ENCODE data around the gene ADGRF3. TPM values are rescaled to one million over a fixed set of nuclear protein-coding genes. Genes with fewer than 3 reads are reported as not detected.
"Not testable (repeated sequence)": the region's sequence is repeated elsewhere in the genome, so short reads cannot be mapped to it uniquely, and the experiment has no call there.

ADGRF3 gene
- total RNA-seq, 1 donor from 2014 or later: not detected

DNA sequence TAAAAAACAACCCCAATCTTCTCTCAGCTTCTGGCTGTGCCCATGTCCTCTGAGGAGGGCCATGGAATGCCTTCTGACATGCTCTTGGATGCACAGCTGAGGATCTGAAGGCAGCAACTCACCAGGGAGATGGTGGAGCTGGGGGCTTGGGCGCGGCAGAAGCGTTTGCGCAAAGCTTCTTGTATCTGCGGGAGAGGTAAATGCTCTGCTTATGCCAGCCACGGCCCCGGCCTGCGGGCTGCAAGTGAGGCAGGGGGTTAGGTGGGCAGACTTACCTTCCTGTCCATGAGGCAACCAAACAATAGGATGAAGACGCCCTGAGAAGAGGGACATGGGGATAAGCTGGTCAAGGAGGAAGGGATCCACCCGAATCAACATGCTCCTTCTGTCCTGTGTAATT is 36.7 kb downstream of the ADGRF3 start:
- Histone ChIP-seq H3K27me3 (ENCODE audit: control insufficient read depth in 3 of 3, insufficient read depth in 3 of 3, low read length in 3 of 3) (no peaks in the 10 kb centered on the region), H3K4me3 (ENCODE audit: low read length in 3 of 3) (no peak overlapping the region), H3K27ac (ENCODE audit: low read depth, low read length) (no peak overlapping the region), H3K9ac (ENCODE audit: low read depth in 1 of 3, low read length in 3 of 3) (no peak overlapping the region), H3K36me3 (ENCODE audit: control insufficient read depth in 3 of 3, insufficient read depth in 3 of 3, low read length in 3 of 3) (no peaks in the 10 kb centered on the region), H3K9me3 (ENCODE audit: control insufficient read depth in 3 of 3, low read length in 3 of 3) (no peaks in the 10 kb centered on the region), H3K4me1 (ENCODE audit: control insufficient read depth in 3 of 3, insufficient read depth in 3 of 3, low read length in 3 of 3) (no peaks in the 10 kb centered on the region)

DNA sequence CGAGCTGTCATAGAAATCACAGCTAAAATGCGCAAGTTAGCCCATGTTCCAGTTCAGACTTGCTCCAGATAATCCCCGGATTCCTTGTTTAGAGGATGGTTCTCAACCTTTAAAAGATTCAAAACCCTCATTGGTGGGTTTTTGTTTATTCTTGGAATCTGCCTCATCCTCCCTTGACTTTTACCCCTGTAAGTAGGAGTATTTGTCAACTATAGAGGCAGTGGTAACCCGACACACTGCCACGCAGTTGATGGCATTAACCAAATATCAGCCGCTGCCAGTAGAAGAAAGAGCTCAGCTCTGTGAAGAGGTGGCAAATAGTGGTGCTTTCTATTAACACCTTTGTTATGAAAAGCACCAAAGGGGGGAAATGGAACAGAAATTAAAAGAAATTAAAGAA is 41.0 kb downstream of the ADGRF3 start:
- Histone ChIP-seq H3K27me3 (ENCODE audit: control insufficient read depth in 3 of 3, insufficient read depth in 3 of 3, low read length in 3 of 3) (no peaks in the 10 kb centered on the region), H3K4me1 (ENCODE audit: control insufficient read depth in 3 of 3, insufficient read depth in 3 of 3, low read length in 3 of 3) (peaks cover 0 to 6% (median 3%) of the 10 kb centered on the region in 3 donors), H3K4me3 (ENCODE audit: low read length in 3 of 3) (no peak overlapping the region), H3K27ac (ENCODE audit: low read depth, low read length) (no peak overlapping the region), H3K36me3 (ENCODE audit: control insufficient read depth in 3 of 3, insufficient read depth in 3 of 3, low read length in 3 of 3) (no peaks in the 10 kb centered on the region), H3K9me3 (ENCODE audit: control insufficient read depth in 3 of 3, low read length in 3 of 3) (no peaks in the 10 kb centered on the region), H3K9ac (ENCODE audit: low read depth in 1 of 3, low read length in 3 of 3) (no peak overlapping the region)

DNA sequence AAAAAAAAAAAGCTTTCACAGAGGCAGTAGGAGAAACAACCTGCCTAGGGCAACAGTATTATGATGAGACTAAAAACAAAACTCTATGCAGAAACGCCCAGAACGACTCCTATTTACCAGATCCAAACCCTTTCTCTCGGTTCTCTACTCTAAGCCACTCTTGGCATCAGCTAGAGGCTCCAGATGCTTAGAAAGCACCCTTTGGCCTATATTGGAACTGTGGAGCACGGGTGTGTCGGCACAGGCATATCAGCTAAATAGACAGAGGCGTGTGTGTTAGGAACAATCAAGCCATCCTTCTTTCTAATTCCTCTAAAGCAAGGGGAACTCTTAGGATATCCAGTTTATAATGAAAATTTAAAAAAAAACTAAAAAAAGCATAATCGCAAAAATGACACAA is 41.5 kb downstream of the ADGRF3 start:
- not testable (repeated sequence) for H3K4me3 ChIP-seq (ENCODE audit: low read length in 3 of 3); H3K36me3 ChIP-seq (ENCODE audit: control insufficient read depth in 3 of 3, insufficient read depth in 3 of 3, low read length in 3 of 3); H3K9me3 ChIP-seq (ENCODE audit: control insufficient read depth in 3 of 3, low read length in 3 of 3); H3K9ac ChIP-seq (ENCODE audit: low read depth in 1 of 3, low read length in 3 of 3); H3K27ac ChIP-seq (ENCODE audit: low read depth, low read length); H3K27me3 ChIP-seq (ENCODE audit: control insufficient read depth in 3 of 3, insufficient read depth in 3 of 3, low read length in 3 of 3); H3K4me1 ChIP-seq (ENCODE audit: control insufficient read depth in 3 of 3, insufficient read depth in 3 of 3, low read length in 3 of 3)

DNA sequence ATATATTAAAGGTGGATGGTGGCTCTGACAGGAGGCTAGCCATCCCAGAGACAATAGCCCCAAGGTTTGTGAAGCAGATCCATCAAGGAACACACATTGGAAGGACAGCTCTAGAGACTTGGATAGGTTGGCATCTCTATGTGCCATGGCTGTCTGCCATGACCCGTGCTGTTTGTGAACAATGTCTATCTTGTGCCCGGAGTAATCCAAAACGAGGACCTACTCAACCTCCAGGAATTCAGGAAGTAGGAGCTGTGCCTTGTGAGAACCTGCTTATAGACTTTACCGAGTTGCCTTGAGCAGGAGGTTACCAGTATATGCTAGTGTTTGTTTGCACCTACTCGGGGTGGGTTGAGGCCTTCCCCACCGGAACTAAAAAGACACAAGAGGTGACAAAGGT is 43.7 kb downstream of the ADGRF3 start:
- no peaks in the 10 kb centered on the region for H3K36me3 ChIP-seq (ENCODE audit: control insufficient read depth in 3 of 3, insufficient read depth in 3 of 3, low read length in 3 of 3)

DNA sequence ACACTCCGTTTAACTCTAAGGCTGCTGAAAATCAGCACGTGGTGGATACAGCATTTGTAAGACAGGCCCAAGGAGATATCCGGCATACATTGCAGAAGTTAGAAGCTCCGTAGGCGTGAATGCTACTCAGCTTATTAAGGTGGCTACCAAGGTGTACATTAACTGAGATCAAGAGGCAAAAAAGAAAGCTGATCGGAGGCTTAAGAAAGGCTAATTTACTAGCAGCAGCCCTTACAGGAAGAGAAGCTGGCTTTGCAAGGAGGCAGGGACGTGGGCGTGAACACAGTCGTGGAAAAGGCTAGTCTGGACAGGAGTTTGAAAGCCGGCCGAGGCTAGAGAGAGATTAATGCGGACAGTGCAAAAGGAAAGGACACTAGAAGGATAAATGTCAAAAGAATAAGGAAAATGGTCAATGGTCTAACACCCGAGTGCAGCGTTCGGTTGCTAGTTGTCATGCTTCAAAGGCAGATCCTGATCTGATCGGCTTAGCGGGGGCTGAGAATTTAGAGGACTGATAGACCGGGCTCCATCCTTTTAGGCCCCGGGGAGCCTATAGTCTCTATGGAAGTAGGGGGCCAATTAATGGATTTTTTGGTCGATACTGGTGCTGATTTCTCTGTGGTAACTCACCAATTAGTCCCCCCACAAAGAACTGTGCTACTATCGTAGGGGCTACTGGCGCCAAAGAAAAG is 46.2 kb downstream of the ADGRF3 start:
- Histone ChIP-seq H3K4me3 (ENCODE audit: low read length in 3 of 3) (peak overlapping the region in 2 of 3 donors; percentile 54 to 62), H3K4me1 (ENCODE audit: control insufficient read depth in 3 of 3, insufficient read depth in 3 of 3, low read length in 3 of 3) (peaks cover 10 to 21% (median 12%) of the 10 kb centered on the region in 3 donors), H3K9me3 (ENCODE audit: control insufficient read depth in 3 of 3, low read length in 3 of 3) (no peaks in the 10 kb centered on the region), H3K36me3 (ENCODE audit: control insufficient read depth in 3 of 3, insufficient read depth in 3 of 3, low read length in 3 of 3) (no peaks in the 10 kb centered on the region), H3K27me3 (ENCODE audit: control insufficient read depth in 3 of 3, insufficient read depth in 3 of 3, low read length in 3 of 3) (no peaks in the 10 kb centered on the region), H3K27ac (ENCODE audit: low read depth, low read length) (no peak overlapping the region), H3K9ac (ENCODE audit: low read depth in 1 of 3, low read length in 3 of 3) (no peak overlapping the region)

More for the DNA sequence above, 43.7 kb downstream of the ADGRF3 start:
- Histone ChIP-seq H3K27ac (ENCODE audit: low read depth, low read length) (no peak overlapping the region), H3K4me1 (ENCODE audit: control insufficient read depth in 3 of 3, insufficient read depth in 3 of 3, low read length in 3 of 3) (peaks cover 10 to 21% (median 12%) of the 10 kb centered on the region in 3 donors), H3K9me3 (ENCODE audit: control insufficient read depth in 3 of 3, low read length in 3 of 3) (no peaks in the 10 kb centered on the region), H3K4me3 (ENCODE audit: low read length in 3 of 3) (no peak overlapping the region), H3K27me3 (ENCODE audit: control insufficient read depth in 3 of 3, insufficient read depth in 3 of 3, low read length in 3 of 3) (no peaks in the 10 kb centered on the region), H3K9ac (ENCODE audit: low read depth in 1 of 3, low read length in 3 of 3) (no peak overlapping the region)

DNA sequence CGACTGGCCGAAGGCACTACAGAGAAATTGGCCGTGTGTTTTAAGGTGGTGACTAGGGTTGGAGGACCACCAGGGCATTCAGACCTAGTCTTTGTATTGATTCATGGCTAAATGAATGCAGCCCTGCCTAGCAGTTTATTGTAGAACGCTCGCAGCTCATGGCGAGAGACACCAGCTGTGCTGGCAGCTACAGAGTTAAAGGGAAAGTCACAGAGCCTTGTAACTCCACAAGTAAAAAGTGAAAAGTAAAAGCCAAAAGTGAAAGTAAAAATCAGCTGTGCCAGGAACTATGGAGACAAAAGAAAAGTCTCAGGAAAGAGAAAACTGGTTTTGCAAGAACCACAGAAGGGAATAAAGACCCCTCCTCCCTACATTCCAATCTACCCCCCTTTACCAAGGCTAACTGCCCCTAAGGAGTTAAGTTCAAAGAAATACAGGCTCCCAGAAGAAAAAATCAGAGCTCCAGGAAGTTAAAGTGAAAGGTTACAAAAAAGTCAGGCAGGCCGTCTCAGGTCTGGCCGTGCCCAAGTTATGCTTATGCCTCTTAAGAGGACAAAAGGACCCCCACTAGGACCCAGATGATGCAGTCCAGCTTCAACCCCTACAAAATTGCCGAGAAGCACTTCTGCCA is 47.0 kb downstream of the ADGRF3 start:
- peak overlapping the region; percentile 72 to 85 (median 75) for H3K9ac ChIP-seq (ENCODE audit: low read depth in 1 of 3, low read length in 3 of 3)
- H3K27ac ChIP-seq (ENCODE audit: low read depth, low read length): peak overlapping the region; percentile 42
- peaks cover 10 to 21% (median 12%) of the 10 kb centered on the region in 3 donors for H3K4me1 ChIP-seq (ENCODE audit: control insufficient read depth in 3 of 3, insufficient read depth in 3 of 3, low read length in 3 of 3)
- H3K27me3 ChIP-seq (ENCODE audit: control insufficient read depth in 3 of 3, insufficient read depth in 3 of 3, low read length in 3 of 3): no peaks in the 10 kb centered on the region
- no peaks in the 10 kb centered on the region for H3K36me3 ChIP-seq (ENCODE audit: control insufficient read depth in 3 of 3, insufficient read depth in 3 of 3, low read length in 3 of 3)
- H3K4me3 ChIP-seq (ENCODE audit: low read length in 3 of 3): peak overlapping the region; percentile 83 to 91 (median 88)
- no peaks in the 10 kb centered on the region for H3K9me3 ChIP-seq (ENCODE audit: control insufficient read depth in 3 of 3, low read length in 3 of 3)

DNA sequence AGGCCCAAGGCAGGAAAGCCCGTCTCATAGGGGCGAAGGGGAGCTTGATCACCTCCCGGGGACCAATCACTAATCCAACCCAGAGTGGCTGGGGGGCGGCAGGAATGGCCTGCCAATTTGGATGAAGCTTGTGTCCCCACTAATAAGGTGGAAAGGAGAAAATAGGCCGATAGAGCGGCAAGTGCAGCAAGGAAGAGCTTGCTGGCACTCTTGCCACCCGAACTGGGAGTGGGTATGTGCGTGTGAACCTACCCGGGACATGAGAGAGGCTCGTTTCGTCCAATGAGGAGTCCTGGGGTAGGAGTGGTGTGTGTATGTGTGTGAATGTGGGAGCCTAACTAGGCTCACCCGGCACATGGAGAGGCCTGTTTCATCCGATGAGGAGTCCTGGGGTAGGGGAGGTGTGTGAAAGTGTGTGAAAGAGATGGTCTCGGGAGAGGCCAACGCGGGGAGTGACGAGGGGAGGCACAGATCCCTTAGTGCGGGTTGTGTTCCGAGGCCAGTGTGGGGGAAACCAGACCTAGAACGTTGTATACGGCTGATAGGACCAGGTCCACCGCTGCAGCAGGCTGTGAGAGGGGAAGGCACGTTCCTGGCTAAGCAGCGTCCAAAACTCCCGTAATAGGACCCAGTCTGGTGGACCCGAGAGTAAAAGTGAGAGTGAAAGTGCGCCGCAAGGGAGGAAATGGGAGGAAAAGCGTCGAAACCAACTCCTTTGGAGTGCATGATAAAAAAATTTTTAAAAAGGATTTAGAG is 47.8 kb downstream of the ADGRF3 start:
- Histone ChIP-seq H3K9ac (ENCODE audit: low read depth in 1 of 3, low read length in 3 of 3) (peak overlapping the region; percentile 72 to 85 (median 75)), H3K4me3 (ENCODE audit: low read length in 3 of 3) (peak overlapping the region; percentile 83 to 91 (median 88)), H3K27me3 (ENCODE audit: control insufficient read depth in 3 of 3, insufficient read depth in 3 of 3, low read length in 3 of 3) (no peaks in the 10 kb centered on the region), H3K9me3 (ENCODE audit: control insufficient read depth in 3 of 3, low read length in 3 of 3) (no peaks in the 10 kb centered on the region), H3K4me1 (ENCODE audit: control insufficient read depth in 3 of 3, insufficient read depth in 3 of 3, low read length in 3 of 3) (peaks cover 10 to 21% (median 12%) of the 10 kb centered on the region in 3 donors), H3K27ac (ENCODE audit: low read depth, low read length) (peak overlapping the region; percentile 42), H3K36me3 (ENCODE audit: control insufficient read depth in 3 of 3, insufficient read depth in 3 of 3, low read length in 3 of 3) (no peaks in the 10 kb centered on the region)

DNA sequence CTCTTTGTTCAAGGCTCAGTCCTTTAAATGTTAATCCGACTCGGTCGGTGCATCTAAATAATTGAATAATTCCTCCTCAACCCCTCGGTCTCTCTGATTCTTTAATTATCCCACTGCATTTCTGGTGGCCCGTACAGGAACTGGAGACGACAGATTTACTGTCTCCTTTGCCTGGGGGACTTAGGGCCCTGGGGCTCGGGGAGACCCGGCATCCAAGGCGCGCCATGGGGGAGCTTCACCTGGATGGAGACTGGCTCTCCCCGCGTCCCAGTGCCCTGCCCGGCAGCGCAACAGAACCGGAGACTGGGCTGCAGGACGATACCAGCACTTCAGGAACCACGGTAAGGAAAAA is 48.3 kb downstream of the ADGRF3 start:
- H3K4me3 ChIP-seq (ENCODE audit: low read length in 3 of 3): peak overlapping the region; percentile 83 to 91 (median 88)
- H3K27me3 ChIP-seq (ENCODE audit: control insufficient read depth in 3 of 3, insufficient read depth in 3 of 3, low read length in 3 of 3): no peaks in the 10 kb centered on the region
- peak overlapping the region; percentile 42 for H3K27ac ChIP-seq (ENCODE audit: low read depth, low read length)
- H3K36me3 ChIP-seq (ENCODE audit: control insufficient read depth in 3 of 3, insufficient read depth in 3 of 3, low read length in 3 of 3): no peaks in the 10 kb centered on the region
- H3K4me1 ChIP-seq (ENCODE audit: control insufficient read depth in 3 of 3, insufficient read depth in 3 of 3, low read length in 3 of 3): peaks cover 10 to 20% (median 12%) of the 10 kb centered on the region in 3 donors
- H3K9me3 ChIP-seq (ENCODE audit: control insufficient read depth in 3 of 3, low read length in 3 of 3): no peaks in the 10 kb centered on the region
- peak overlapping the region in 2 of 3 donors; percentile 72 to 85 for H3K9ac ChIP-seq (ENCODE audit: low read depth in 1 of 3, low read length in 3 of 3)

DNA sequence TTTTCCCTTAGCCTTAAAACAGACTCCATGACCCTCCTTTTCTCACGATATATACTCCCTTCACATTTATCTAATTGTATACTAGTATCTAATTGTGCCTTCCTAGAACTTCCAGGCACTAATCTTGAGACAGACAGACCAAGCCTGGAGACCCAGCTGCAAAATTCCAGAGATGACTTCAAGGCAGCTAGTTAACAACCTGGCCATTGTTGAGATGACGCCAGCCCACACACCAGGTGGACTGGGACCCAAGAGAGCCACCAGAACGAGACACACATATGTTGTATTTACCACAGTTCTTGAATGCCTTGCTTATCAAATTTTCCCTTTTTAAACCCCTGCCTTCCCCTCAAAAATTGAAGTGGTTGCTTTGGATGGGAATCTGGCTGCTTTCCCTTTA is 49.5 kb downstream of the ADGRF3 start:
- H3K4me1 ChIP-seq (ENCODE audit: control insufficient read depth in 3 of 3, insufficient read depth in 3 of 3, low read length in 3 of 3): peaks cover 9 to 14% (median 10%) of the 10 kb centered on the region in 3 donors
- no peaks in the 10 kb centered on the region for H3K27me3 ChIP-seq (ENCODE audit: control insufficient read depth in 3 of 3, insufficient read depth in 3 of 3, low read length in 3 of 3)
- no peak overlapping the region for H3K27ac ChIP-seq (ENCODE audit: low read depth, low read length)
- no peaks in the 10 kb centered on the region for H3K9me3 ChIP-seq (ENCODE audit: control insufficient read depth in 3 of 3, low read length in 3 of 3)
- H3K4me3 ChIP-seq (ENCODE audit: low read length in 3 of 3): no peak overlapping the region
- no peaks in the 10 kb centered on the region for H3K36me3 ChIP-seq (ENCODE audit: control insufficient read depth in 3 of 3, insufficient read depth in 3 of 3, low read length in 3 of 3)
- H3K9ac ChIP-seq (ENCODE audit: low read depth in 1 of 3, low read length in 3 of 3): no peak overlapping the region

GRCh38 chr2:26295511-26295910 is 51.1 kb downstream of the ADGRF3 start:
- Histone ChIP-seq H3K9ac (ENCODE audit: low read depth in 1 of 3, low read length in 3 of 3) (no peak overlapping the region), H3K9me3 (ENCODE audit: control insufficient read depth in 3 of 3, low read length in 3 of 3) (no peaks in the 10 kb centered on the region), H3K4me3 (ENCODE audit: low read length in 3 of 3) (no peak overlapping the region), H3K36me3 (ENCODE audit: control insufficient read depth in 3 of 3, insufficient read depth in 3 of 3, low read length in 3 of 3) (no peaks in the 10 kb centered on the region), H3K27ac (ENCODE audit: low read depth, low read length) (no peak overlapping the region), H3K27me3 (ENCODE audit: control insufficient read depth in 3 of 3, insufficient read depth in 3 of 3, low read length in 3 of 3) (no peaks in the 10 kb centered on the region), H3K4me1 (ENCODE audit: control insufficient read depth in 3 of 3, insufficient read depth in 3 of 3, low read length in 3 of 3) (peaks cover 9 to 14% (median 10%) of the 10 kb centered on the region in 3 donors)
